MG63 (cell line): Measurements from ENCODE around the gene SPTBN5. TPM values are rescaled to one million over a fixed set of nuclear protein-coding genes. Genes with fewer than 3 reads are reported as not detected.
"Not testable (repeated sequence)": the region's sequence is repeated elsewhere in the genome, so short reads cannot be mapped to it uniquely, and the experiment has no call there.

Experiments used
- DNase-seq: peaks from one replicate; pipeline ENCODE4 v3.0.0-alpha.2; 2020
- H3K27me3 ChIP-seq: fragments of 250-450 bp; sonication (Bioruptor Pico); 2 replicates; pipeline ENCODE4 v1.5.1; 2020; ENCODE audit warnings: mild to moderate bottlenecking, moderate library complexity
- H3K36me3 ChIP-seq: fragments of 250-450 bp; sonication (Bioruptor Pico); 2 replicates; pipeline ENCODE4 v1.5.1; 2020; ENCODE audit warnings: mild to moderate bottlenecking, moderate library complexity
- H3K4me3 ChIP-seq: fragments of 250-450 bp; sonication (Bioruptor Pico); 2 replicates; pipeline ENCODE4 v1.5.1; 2020; ENCODE audit warnings: mild to moderate bottlenecking, moderate library complexity
- H3K9me3 ChIP-seq: fragments of 250-450 bp; sonication (Bioruptor Pico); 2 replicates; pipeline ENCODE4 v1.5.1; 2020; ENCODE audit warnings: mild to moderate bottlenecking, moderate library complexity
- total RNA-seq: library from RNA; depleted of rRNA; stranded (reverse); fragments of >200 nt; shearing (Covaris generic); gene quantifications from 2 replicates; pipeline ENCODE4 v1.2.3, GENCODE V29; 2014; ENCODE audit warnings: low replicate concordance

SPTBN5 gene
- total RNA-seq, 1 experiment from 2014 or later, result 3.4 TPM

GRCh38 chr15:41834096-41834495 lies 59.8 kb downstream of the SPTBN5 start:
- H3K4me3 ChIP-seq, result no peak overlapping the region
- DNase-seq, result no peak
- no peaks in the 10 kb centered on the region for H3K36me3 ChIP-seq
- no peaks in the 10 kb centered on the region for H3K27me3 ChIP-seq
- no peaks in the 10 kb centered on the region for H3K9me3 ChIP-seq

GRCh38 chr15:41832875-41833274 lies 61.0 kb downstream of the SPTBN5 start:
- no peaks in the 10 kb centered on the region for H3K27me3 ChIP-seq
- H3K9me3 ChIP-seq, result no peaks in the 10 kb centered on the region
- no peaks in the 10 kb centered on the region for H3K36me3 ChIP-seq
- no peak overlapping the region for H3K4me3 ChIP-seq
- DNase-seq, result no peak

- no peak for DNase-seq
- no peaks in the 10 kb centered on the region for H3K36me3 ChIP-seq
- H3K9me3 ChIP-seq, result no peaks in the 10 kb centered on the region
- H3K4me3 ChIP-seq, result no peak overlapping the region
- H3K27me3 ChIP-seq, result no peaks in the 10 kb centered on the region
These were observed 61.6 kb downstream of the SPTBN5 start for GRCh38 chr15:41832208-41832607.

GRCh38 chr15:41831291-41831690 lies 62.6 kb downstream of the SPTBN5 start:
- H3K36me3 ChIP-seq, H3K9me3 ChIP-seq, DNase-seq, H3K4me3 ChIP-seq, H3K27me3 ChIP-seq: not testable (repeated sequence)

- Histone ChIP-seq H3K36me3 (no peaks in the 10 kb centered on the region), H3K4me3 (no peak overlapping the region), H3K27me3 (no peaks in the 10 kb centered on the region), H3K9me3 (no peaks in the 10 kb centered on the region)
- no peak for DNase-seq
These were observed 63.8 kb downstream of the SPTBN5 start for GRCh38 chr15:41829959-41830646.

- Histone ChIP-seq H3K4me3 (peak overlapping the region; percentile 87), H3K27me3 (no peaks in the 10 kb centered on the region), H3K36me3 (no peaks in the 10 kb centered on the region), H3K9me3 (no peaks in the 10 kb centered on the region)
- no peak for DNase-seq
These were observed 65.1 kb downstream of the SPTBN5 start for GRCh38 chr15:41828807-41829141.

GRCh38 chr15:41827880-41828806 lies 65.7 kb downstream of the SPTBN5 start, which contains the start of gene JMJD7:
TSS of gene JMJD7 (plus strand) at chr15:41828092. CDS start at chr15:41828125, 33 bp downstream.
- DNase-seq, result peak; percentile 84
- Histone ChIP-seq H3K9me3 (no peaks in the 10 kb centered on the region), H3K36me3 (no peaks in the 10 kb centered on the region), H3K27me3 (no peaks in the 10 kb centered on the region), H3K4me3 (peak within 1 kb of the TSS; percentile 87)

- Histone ChIP-seq H3K36me3 (no peaks in the 10 kb centered on the region), H3K9me3 (no peaks in the 10 kb centered on the region), H3K4me3 (peak overlapping the region; percentile 87), H3K27me3 (no peaks in the 10 kb centered on the region)
- DNase-seq, result no peak
These were observed 66.5 kb downstream of the SPTBN5 start for GRCh38 chr15:41827290-41827879.

GRCh38 chr15:41825572-41826535 lies 68.0 kb downstream of the SPTBN5 start:
- H3K4me3 ChIP-seq, result no peak overlapping the region
- no peaks in the 10 kb centered on the region for H3K9me3 ChIP-seq
- no peak for DNase-seq
- H3K36me3 ChIP-seq, result no peaks in the 10 kb centered on the region; the same call in 1 of the 2 replicates
- H3K27me3 ChIP-seq, result no peaks in the 10 kb centered on the region

GRCh38 chr15:41825145-41825544 lies 68.7 kb downstream of the SPTBN5 start:
- Histone ChIP-seq H3K27me3 (no peaks in the 10 kb centered on the region), H3K36me3 (no peaks in the 10 kb centered on the region; the same call in 1 of the 2 replicates), H3K4me3 (no peak overlapping the region), H3K9me3 (no peaks in the 10 kb centered on the region)
- no peak for DNase-seq

GRCh38 chr15:41824062-41824745 lies 69.6 kb downstream of the SPTBN5 start:
- Histone ChIP-seq H3K36me3 (no peaks in the 10 kb centered on the region; the same call in 1 of the 2 replicates), H3K9me3 (no peaks in the 10 kb centered on the region), H3K4me3 (no peak overlapping the region), H3K27me3 (no peaks in the 10 kb centered on the region)
- DNase-seq, result no peak

GRCh38 chr15:41823502-41823901 lies 70.4 kb downstream of the SPTBN5 start:
- Histone ChIP-seq H3K36me3 (no peaks in the 10 kb centered on the region; the same call in none of the 2 replicates), H3K27me3 (no peaks in the 10 kb centered on the region), H3K4me3 (no peak overlapping the region), H3K9me3 (no peaks in the 10 kb centered on the region)
- no peak for DNase-seq

GRCh38 chr15:41822957-41823356 lies 70.9 kb downstream of the SPTBN5 start:
- no peak for DNase-seq
- no peak overlapping the region for H3K4me3 ChIP-seq
- H3K36me3 ChIP-seq, result no peaks in the 10 kb centered on the region; the same call in none of the 2 replicates
- no peaks in the 10 kb centered on the region for H3K9me3 ChIP-seq
- no peaks in the 10 kb centered on the region for H3K27me3 ChIP-seq

- H3K36me3 ChIP-seq, result no peaks in the 10 kb centered on the region; the same call in none of the 2 replicates
These were observed 71.4 kb downstream of the SPTBN5 start for GRCh38 chr15:41822471-41822870.

GRCh38 chr15:41821831-41822230 lies 72.0 kb downstream of the SPTBN5 start:
- H3K36me3 ChIP-seq, result no peaks in the 10 kb centered on the region; the same call in none of the 2 replicates

More at GRCh38 chr15:41822471-41822870, 71.4 kb downstream of the SPTBN5 start:
- H3K9me3 ChIP-seq, result no peaks in the 10 kb centered on the region
- no peak for DNase-seq
- no peak overlapping the region for H3K4me3 ChIP-seq
- H3K27me3 ChIP-seq, result no peaks in the 10 kb centered on the region

More at GRCh38 chr15:41821831-41822230, 72.0 kb downstream of the SPTBN5 start:
- Histone ChIP-seq H3K4me3 (no peak overlapping the region), H3K9me3 (no peaks in the 10 kb centered on the region), H3K27me3 (no peaks in the 10 kb centered on the region)
- no peak for DNase-seq
